GM21528 (cell line): ENCODE data around the gene P3R3URF.
"Not testable (repeated sequence)": the region's sequence is repeated elsewhere in the genome, so short reads cannot be mapped to it uniquely, and the experiment has no call there.

Experiments used
- ATAC-seq: cut with Tn5 transposase; IDR thresholded peaks from one replicate; pipeline ENCODE4 v1.9.1; 2021; ENCODE audit warnings: mild to moderate bottlenecking, moderate library complexity; ENCODE audit not compliant: unreplicated experiment, low FRiP score

The P3R3URF gene

GRCh38 chr1:46176211-46176865 lies at the start of gene P3R3URF:
Gene P3R3URF, minus strand, starts transcription at chr1:46176488. Its CDS starts 17 bp downstream, at chr1:46176471.
- ATAC-seq = no peak

GRCh38 chr1:46224966-46225365 lies 48.7 kb upstream of the P3R3URF start:
- no peak for ATAC-seq

- ATAC-seq = peak; percentile 68
Measured at GRCh38 chr1:46223472-46223943, 47.2 kb upstream of the P3R3URF start.

GRCh38 chr1:46223055-46223454 lies 46.8 kb upstream of the P3R3URF start:
- ATAC-seq = not testable (repeated sequence)

- no peak for ATAC-seq
Measured at GRCh38 chr1:46221749-46222148, 45.5 kb upstream of the P3R3URF start.

- ATAC-seq = no peak
Measured at GRCh38 chr1:46220808-46221207, 44.5 kb upstream of the P3R3URF start.

GRCh38 chr1:46219551-46220520 lies 43.5 kb upstream of the P3R3URF start:
- no peak for ATAC-seq

- no peak for ATAC-seq
Measured at GRCh38 chr1:46218443-46218842, 42.2 kb upstream of the P3R3URF start.

GRCh38 chr1:46215504-46215903 lies 39.2 kb upstream of the P3R3URF start:
- no peak for ATAC-seq

GRCh38 chr1:46211051-46211450 lies 34.8 kb upstream of the P3R3URF start:
- no peak for ATAC-seq

- no peak for ATAC-seq
Measured at GRCh38 chr1:46210561-46210960, 34.3 kb upstream of the P3R3URF start.

- no peak for ATAC-seq
Measured at GRCh38 chr1:46206399-46206798, 30.1 kb upstream of the P3R3URF start.

GRCh38 chr1:46205791-46206190 lies 29.5 kb upstream of the P3R3URF start:
- no peak for ATAC-seq

- no peak for ATAC-seq
Measured at GRCh38 chr1:46205141-46205540, 28.9 kb upstream of the P3R3URF start.

- ATAC-seq = no peak
Measured at GRCh38 chr1:46204406-46204742, 28.1 kb upstream of the P3R3URF start.

GRCh38 chr1:46203738-46204405 lies 27.6 kb upstream of the P3R3URF start:
- no peak for ATAC-seq

- ATAC-seq = no peak
Measured at GRCh38 chr1:46199233-46199749, 23.0 kb upstream of the P3R3URF start.

GRCh38 chr1:46197964-46198811 lies 21.9 kb upstream of the P3R3URF start, which contains the start of gene POMGNT1:
Gene POMGNT1, minus strand, starts transcription at chr1:46198434. Its CDS starts 613 bp downstream, at chr1:46197821.
- ATAC-seq = peak; percentile 88

- no peak for ATAC-seq
Measured at GRCh38 chr1:46197560-46197963, 21.3 kb upstream of the P3R3URF start.

- no peak for ATAC-seq
Measured at GRCh38 chr1:46196609-46197008, 20.3 kb upstream of the P3R3URF start.
